GM23338 (cell line): ENCODE measurements around the gene RFXANK. TPM values are rescaled to one million over a fixed set of nuclear protein-coding genes. Genes with fewer than 3 reads are reported as not detected.

Experiments used
- ATAC-seq: fragments of 200-7000 bp; cut with Tn5 transposase; 3 replicates; pipeline ENCODE4 v1.9.1; 2020
- DNase-seq: peaks from one replicate; pipeline ENCODE4 v3.0.0-alpha.2; 2015; ENCODE audit warnings: low spot score
- H2AFZ ChIP-seq: fragments of 200-600 bp; sonication (generic); 2 replicates; pipeline ENCODE4 v1.8.0; 2016; ENCODE audit warnings: antibody characterized with exemption, mild to moderate bottlenecking, moderate library complexity
- H3F3A ChIP-seq: fragments of 200-600 bp; sonication (generic); replicated peaks from 2 replicates; pipeline ENCODE4 v1.8.0; 2017; ENCODE audit warnings: antibody characterized with exemption, mixed run types, low read depth
- H3K27ac ChIP-seq: fragments of 200-600 bp; sonication (generic); 2 replicates; pipeline ENCODE4 v1.6.1; 2016; ENCODE audit warnings: low read depth
- H3K27me3 ChIP-seq: fragments of 200-600 bp; sonication (generic); 2 replicates; pipeline ENCODE4 v1.8.0; 2016; ENCODE audit warnings: mild to moderate bottlenecking, mixed run types, moderate library complexity; ENCODE audit not compliant: insufficient read depth
- H3K36me3 ChIP-seq: fragments of 200-600 bp; sonication (generic); 2 replicates; pipeline ENCODE4 v1.8.0; 2016; ENCODE audit warnings: mild to moderate bottlenecking; ENCODE audit not compliant: insufficient read depth
- H3K4me1 ChIP-seq: fragments of 200-600 bp; sonication (generic); 2 replicates; pipeline ENCODE4 v1.8.0; 2016; ENCODE audit warnings: mild to moderate bottlenecking, moderate library complexity; ENCODE audit not compliant: insufficient read depth
- H3K4me2 ChIP-seq: fragments of 200-600 bp; sonication (generic); 2 replicates; pipeline ENCODE4 v1.7.1; 2017; ENCODE audit warnings: mixed run types
- H3K4me3 ChIP-seq: fragments of 200-600 bp; sonication (generic); 2 replicates; pipeline ENCODE4 v1.6.1; 2016; ENCODE audit warnings: mixed run types
- H3K79me2 ChIP-seq: fragments of 200-600 bp; sonication (generic); replicated peaks from 2 replicates; pipeline ENCODE4 v1.8.0; 2017; ENCODE audit warnings: mild to moderate bottlenecking; ENCODE audit not compliant: insufficient read depth
- H3K9me2 ChIP-seq: fragments of 200-600 bp; sonication (generic); 2 replicates; pipeline ENCODE4 v1.8.0; 2017; ENCODE audit not compliant: insufficient read depth
- H4K20me1 ChIP-seq: fragments of 200-600 bp; sonication (generic); replicated peaks from 2 replicates; pipeline ENCODE4 v1.8.0; 2017; ENCODE audit warnings: mild to moderate bottlenecking; ENCODE audit not compliant: insufficient read depth
- H3K27ac Mint-ChIP-seq: 2 replicates; pipeline ENCODE4 v1.8.0; 2020; ENCODE audit warnings: inconsistent platforms, mild to moderate bottlenecking, moderate library complexity, mixed read lengths
- H3K27me3 Mint-ChIP-seq: 3 replicates; pipeline ENCODE4 v1.8.0; 2022; ENCODE audit warnings: low read depth, mild to moderate bottlenecking, moderate library complexity, mixed read lengths, inconsistent platforms; ENCODE audit not compliant: insufficient read depth, poor library complexity
- H3K36me3 Mint-ChIP-seq: 3 replicates; pipeline ENCODE4 v1.8.0; 2021; ENCODE audit warnings: low read depth, mild to moderate bottlenecking, inconsistent platforms, moderate library complexity, mixed read lengths
- H3K4me1 Mint-ChIP-seq: 3 replicates; pipeline ENCODE4 v1.8.0; 2020; ENCODE audit warnings: mild to moderate bottlenecking, inconsistent platforms, mixed read lengths
- H3K4me3 Mint-ChIP-seq: 3 replicates; pipeline ENCODE4 v1.8.0; 2021; ENCODE audit warnings: moderate library complexity, mild to moderate bottlenecking, inconsistent platforms, mixed read lengths
- H3K9me3 Mint-ChIP-seq: 3 replicates; pipeline ENCODE4 v1.8.0; 2020; ENCODE audit warnings: moderate library complexity, mild to moderate bottlenecking, inconsistent platforms, mixed read lengths
- CREB1 ChIP-seq: fragments of 250-450 bp; sonication (Bioruptor Pico); IDR thresholded peaks from 2 replicates; pipeline ENCODE4 v1.5.0; 2020; ENCODE audit warnings: low read depth, mild to moderate bottlenecking, moderate library complexity
- EZH2 ChIP-seq: fragments of 200-600 bp; sonication (generic); IDR thresholded peaks from one replicate; pipeline ENCODE4 v1.8.0; 2017; ENCODE audit warnings: antibody characterized with exemption, mild to moderate bottlenecking, low read depth; ENCODE audit not compliant: unreplicated experiment
- EZH2phosphoT487 ChIP-seq: fragments of 200-600 bp; sonication (generic); IDR thresholded peaks from one replicate; pipeline ENCODE4 v1.8.1; 2018; ENCODE audit warnings: antibody characterized with exemption; ENCODE audit not compliant: unreplicated experiment
- POLR2AphosphoS5 ChIP-seq: IDR thresholded peaks from 2 replicates; pipeline ENCODE4 v1.6.1; 2016; ENCODE audit warnings: antibody characterized with exemption, low read depth
- STAT1 ChIP-seq: IDR thresholded peaks from one replicate; pipeline ENCODE4 v1.6.1; 2016; ENCODE audit warnings: antibody characterized with exemption; ENCODE audit not compliant: unreplicated experiment
- ZNF114 ChIP-seq: fragments of 250-450 bp; sonication (Bioruptor Pico); IDR thresholded peaks from 2 replicates; pipeline ENCODE4 v1.5.0; 2020; ENCODE audit warnings: mild to moderate bottlenecking, moderate library complexity
- polyA plus RNA-seq: library from polyadenylated mRNA; unstranded; fragments of >200 nt; fragmentation: Nextera tagmentation; extraction: Ambion mirVana; gene quantifications from 2 replicates; pipeline ENCODE4 v1.2.1, GENCODE V29; 2016
- total RNA-seq: library from RNA; depleted of rRNA; stranded (reverse); fragments of >200 nt; shearing (Covaris generic); gene quantifications from 2 replicates; pipeline ENCODE4 v1.2.3, GENCODE V29; 2014
- TF ChIP-seq, protein P1 (sequence below): IDR thresholded peaks from one replicate; pipeline ENCODE4 v1.6.1; 2018; ENCODE audit warnings: antibody characterized with exemption; ENCODE audit not compliant: unreplicated experiment
- TF ChIP-seq, protein P2 (sequence below), 2 experiments: fragments of 200-600 bp in 1 of 2; sonication (generic) in 1 of 2; conservative IDR thresholded peaks; 2 replicates each; pipeline versions ENCODE4 v1.5.1 to v1.6.1; 2016 to 2017; ENCODE audit warnings: antibody characterized with exemption in 2 of 2, low read depth in 2 of 2, mild to moderate bottlenecking in 2 of 2, moderate library complexity in 1 of 2

The RFXANK gene
- total and polyA plus RNA-seq, 2 experiments from 2014 or later = 54.3 to 124 TPM

DNA sequence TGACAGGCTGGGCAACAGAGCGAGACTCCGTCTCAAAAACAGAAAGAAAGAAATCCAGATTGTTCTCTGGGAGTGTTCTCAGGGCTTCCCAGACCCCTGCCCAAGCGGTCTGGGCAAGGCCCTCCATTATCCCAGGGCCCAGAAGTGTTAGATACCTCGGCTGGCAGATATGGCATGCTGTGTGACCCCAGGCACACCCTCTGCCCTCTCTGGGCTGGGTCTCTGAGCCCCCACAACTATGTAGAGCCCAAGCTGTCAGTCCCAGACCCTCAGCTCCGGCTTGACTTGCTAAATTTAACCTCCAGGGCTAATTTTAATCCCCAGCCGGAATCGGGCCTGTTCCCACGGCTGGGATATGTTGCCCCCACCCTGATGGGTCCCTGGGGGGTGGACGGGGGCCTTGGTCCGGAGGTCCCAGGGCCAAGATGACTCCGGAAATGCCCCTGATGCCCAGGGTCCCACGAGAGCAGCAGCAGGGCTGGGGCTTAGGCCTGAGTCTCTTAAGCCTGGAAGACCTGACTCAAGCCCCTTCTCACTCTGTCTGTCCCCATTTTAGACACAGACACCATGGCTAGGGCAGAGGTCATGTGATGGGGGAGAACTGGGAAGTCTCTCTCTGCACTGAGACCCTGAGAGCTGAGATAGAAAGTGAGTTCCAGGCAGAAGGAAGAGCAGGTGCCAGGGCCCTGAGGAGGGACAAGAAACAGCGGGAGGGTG, 39.2 kb upstream of the RFXANK start (continued):
- TF ChIP-seq, protein P1, sequence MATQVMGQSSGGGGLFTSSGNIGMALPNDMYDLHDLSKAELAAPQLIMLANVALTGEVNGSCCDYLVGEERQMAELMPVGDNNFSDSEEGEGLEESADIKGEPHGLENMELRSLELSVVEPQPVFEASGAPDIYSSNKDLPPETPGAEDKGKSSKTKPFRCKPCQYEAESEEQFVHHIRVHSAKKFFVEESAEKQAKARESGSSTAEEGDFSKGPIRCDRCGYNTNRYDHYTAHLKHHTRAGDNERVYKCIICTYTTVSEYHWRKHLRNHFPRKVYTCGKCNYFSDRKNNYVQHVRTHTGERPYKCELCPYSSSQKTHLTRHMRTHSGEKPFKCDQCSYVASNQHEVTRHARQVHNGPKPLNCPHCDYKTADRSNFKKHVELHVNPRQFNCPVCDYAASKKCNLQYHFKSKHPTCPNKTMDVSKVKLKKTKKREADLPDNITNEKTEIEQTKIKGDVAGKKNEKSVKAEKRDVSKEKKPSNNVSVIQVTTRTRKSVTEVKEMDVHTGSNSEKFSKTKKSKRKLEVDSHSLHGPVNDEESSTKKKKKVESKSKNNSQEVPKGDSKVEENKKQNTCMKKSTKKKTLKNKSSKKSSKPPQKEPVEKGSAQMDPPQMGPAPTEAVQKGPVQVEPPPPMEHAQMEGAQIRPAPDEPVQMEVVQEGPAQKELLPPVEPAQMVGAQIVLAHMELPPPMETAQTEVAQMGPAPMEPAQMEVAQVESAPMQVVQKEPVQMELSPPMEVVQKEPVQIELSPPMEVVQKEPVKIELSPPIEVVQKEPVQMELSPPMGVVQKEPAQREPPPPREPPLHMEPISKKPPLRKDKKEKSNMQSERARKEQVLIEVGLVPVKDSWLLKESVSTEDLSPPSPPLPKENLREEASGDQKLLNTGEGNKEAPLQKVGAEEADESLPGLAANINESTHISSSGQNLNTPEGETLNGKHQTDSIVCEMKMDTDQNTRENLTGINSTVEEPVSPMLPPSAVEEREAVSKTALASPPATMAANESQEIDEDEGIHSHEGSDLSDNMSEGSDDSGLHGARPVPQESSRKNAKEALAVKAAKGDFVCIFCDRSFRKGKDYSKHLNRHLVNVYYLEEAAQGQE = no peak
- TF ChIP-seq EZH2 (no peak), POLR2AphosphoS5 (no peak), ZNF114 (CRISPR knock-in tag) (no peak)

DNA sequence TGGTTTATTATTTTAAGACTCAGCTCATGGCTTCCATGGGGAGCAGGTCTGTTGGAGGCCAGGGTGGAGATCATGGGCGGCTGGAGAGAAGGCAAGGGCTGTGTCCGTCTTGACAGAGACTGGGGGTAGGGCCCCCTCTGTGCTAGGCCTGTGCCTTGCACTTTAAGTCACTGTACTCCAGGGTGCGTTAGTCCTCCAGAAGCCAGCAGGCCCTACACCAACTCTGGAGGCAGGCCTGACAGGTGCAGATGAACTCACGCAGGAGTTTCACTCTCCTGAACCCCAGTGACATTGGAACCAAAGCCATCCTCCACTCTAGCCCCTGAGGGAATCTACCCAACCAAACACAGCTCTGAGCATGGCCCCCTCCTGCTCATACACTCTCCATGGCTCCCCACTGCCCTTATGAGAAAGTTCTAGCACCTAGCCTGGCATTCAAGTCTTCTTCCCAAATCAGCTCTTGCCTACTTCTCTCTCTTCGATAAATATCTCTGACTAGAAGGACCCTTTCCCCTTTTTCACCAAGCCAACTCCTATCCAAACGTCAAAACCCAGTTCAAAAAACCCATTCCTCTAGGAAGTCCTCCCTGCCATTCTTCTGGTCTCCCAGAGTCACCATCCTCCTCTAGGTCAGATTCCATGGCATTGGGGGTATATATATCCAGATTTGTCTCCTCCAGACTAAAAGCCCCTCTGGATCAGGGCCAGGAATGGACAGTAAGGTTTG, 37.1 kb upstream of the RFXANK start:
- H3K4me1 Mint-ChIP-seq = peaks cover 10% of the 10 kb centered on the region
- no peaks in the 10 kb centered on the region for H3K4me1 ChIP-seq
- no peaks in the 10 kb centered on the region for H3K79me2 ChIP-seq
- peaks cover 8% of the 10 kb centered on the region for H3K27me3 Mint-ChIP-seq
- H3K9me3 Mint-ChIP-seq = no peaks in the 10 kb centered on the region
- H2AFZ ChIP-seq = no peak overlapping the region
- H3F3A ChIP-seq = 0 out of 2 replicates have a peak, but pooled peaks cover 4% of the 10 kb centered on the region
- H3K27ac Mint-ChIP-seq = no peak overlapping the region
- H3K4me2 ChIP-seq = no peak overlapping the region
- no peak overlapping the region for H3K4me3 ChIP-seq
- TF ChIP-seq EZH2phosphoT487 (no peak), STAT1 (no peak), CREB1 (CRISPR knock-in tag) (no peak)
- TF ChIP-seq, protein P2, sequence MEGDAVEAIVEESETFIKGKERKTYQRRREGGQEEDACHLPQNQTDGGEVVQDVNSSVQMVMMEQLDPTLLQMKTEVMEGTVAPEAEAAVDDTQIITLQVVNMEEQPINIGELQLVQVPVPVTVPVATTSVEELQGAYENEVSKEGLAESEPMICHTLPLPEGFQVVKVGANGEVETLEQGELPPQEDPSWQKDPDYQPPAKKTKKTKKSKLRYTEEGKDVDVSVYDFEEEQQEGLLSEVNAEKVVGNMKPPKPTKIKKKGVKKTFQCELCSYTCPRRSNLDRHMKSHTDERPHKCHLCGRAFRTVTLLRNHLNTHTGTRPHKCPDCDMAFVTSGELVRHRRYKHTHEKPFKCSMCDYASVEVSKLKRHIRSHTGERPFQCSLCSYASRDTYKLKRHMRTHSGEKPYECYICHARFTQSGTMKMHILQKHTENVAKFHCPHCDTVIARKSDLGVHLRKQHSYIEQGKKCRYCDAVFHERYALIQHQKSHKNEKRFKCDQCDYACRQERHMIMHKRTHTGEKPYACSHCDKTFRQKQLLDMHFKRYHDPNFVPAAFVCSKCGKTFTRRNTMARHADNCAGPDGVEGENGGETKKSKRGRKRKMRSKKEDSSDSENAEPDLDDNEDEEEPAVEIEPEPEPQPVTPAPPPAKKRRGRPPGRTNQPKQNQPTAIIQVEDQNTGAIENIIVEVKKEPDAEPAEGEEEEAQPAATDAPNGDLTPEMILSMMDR (conservative IDR thresholded peaks at IDR 0.05; ENCODE audit: low read depth in 2 of 2) = peak in 1 of 2 experiments; percentile 34; a peak in 2 of 4 replicates
- no peaks in the 10 kb centered on the region for H3K36me3 ChIP-seq
- no peaks in the 10 kb centered on the region for H3K9me2 ChIP-seq
- H3K27ac ChIP-seq = no peak overlapping the region
- no peak overlapping the region; the same call in 2 of the 3 replicates for H3K4me3 Mint-ChIP-seq
- no peaks in the 10 kb centered on the region for H4K20me1 ChIP-seq
- no peaks in the 10 kb centered on the region for H3K27me3 ChIP-seq
- DNase-seq (no peak), ATAC-seq (peak; percentile 57)
- peaks cover 22% of the 10 kb centered on the region for H3K36me3 Mint-ChIP-seq
